Heart left ventricle (tissue), 16 donors: Measurements from ENCODE around the gene C9orf78. TPM values are rescaled to one million over a fixed set of nuclear protein-coding genes. Genes with fewer than 3 reads are reported as not detected.
A peak's percentile ranks its signal among the peaks of the same experiment; 100 is the strongest.

Source experiments
- ATAC-seq, 4 donors: fragments of 200-7000 bp; cut with Tn5 transposase; one replicate each; pipeline ENCODE4 v1.9.1; 2020 to 2022; ENCODE audit warnings: moderate library complexity in 4 of 4, mild to moderate bottlenecking in 3 of 4, moderate number of reproducible peaks in 1 of 4
- DNase-seq, 5 donors: peaks; one replicate each; pipeline ENCODE4 v3.0.0-alpha.2; 2020
- H3K27ac ChIP-seq, 12 donors: fragments of 200-600 bp; sonication (generic) in 4 of 12; one replicate each; pipeline versions ENCODE4 v1.5.0 to v1.8.0; 2016 to 2022; ENCODE audit warnings: mild to moderate bottlenecking in 2 of 12
- H3K27me3 ChIP-seq, 9 donors: fragments of 200-600 bp; sonication (generic) in 2 of 9; one replicate each; pipeline versions ENCODE4 v1.5.1 to v1.8.0; 2016 to 2022; ENCODE audit warnings: mild to moderate bottlenecking in 3 of 9
- H3K36me3 ChIP-seq, 9 donors: fragments of 200-600 bp; sonication (generic) in 2 of 9; one replicate each; pipeline versions ENCODE4 v1.5.0 to v1.8.0; 2018 to 2022; ENCODE audit warnings: mild to moderate bottlenecking in 2 of 9
- H3K4me1 ChIP-seq, 12 donors: fragments of 200-600 bp; sonication (generic) in 4 of 12; one replicate each; pipeline versions ENCODE4 v1.5.0 to v1.8.0; 2016 to 2022; ENCODE audit warnings: mild to moderate bottlenecking in 3 of 12
- H3K4me3 ChIP-seq, 12 donors: fragments of 200-600 bp; sonication (generic) in 4 of 12; one replicate each; pipeline versions ENCODE4 v1.5.0 to v1.8.0; 2017 to 2022; ENCODE audit warnings: mild to moderate bottlenecking in 9 of 12, moderate library complexity in 4 of 12
- H3K9me3 ChIP-seq, 12 donors: fragments of 200-600 bp; sonication (generic) in 4 of 12; one replicate each; pipeline versions ENCODE4 v1.5.0 to v1.8.0; 2016 to 2022; ENCODE audit warnings: mild to moderate bottlenecking in 1 of 12
- CTCF ChIP-seq, 12 donors: fragments of 200-600 bp; sonication (generic) in 4 of 12; IDR thresholded peaks; one replicate each; pipeline versions ENCODE4 v1.5.0 to v1.8.0; 2018 to 2022; ENCODE audit warnings: antibody characterized with exemption in 12 of 12, mild to moderate bottlenecking in 5 of 12
- POLR2A ChIP-seq, 2 donors: fragments of 450-650 bp; IDR thresholded peaks; one replicate each; pipeline ENCODE4 v1.6.1; 2017; ENCODE audit warnings: antibody characterized with exemption in 2 of 2, mild to moderate bottlenecking in 2 of 2, moderate library complexity in 2 of 2
- WGBS, 4 donors: extraction: QIAGEN DNeasy Blood & Tissue Kit in 2 of 4; methylation state at CpG; one replicate each; pipeline versions ENCODE4 v1.1.5 to v1.1.7; 2013 to 2018; 5-methylcytosine and 5-hydroxymethylcytosine counted together
- intact Hi-C, 10 donors: fragments of 100-400 bp; cut with DNase I; formaldehyde crosslinking; loops; one replicate each; pipeline versions ENCODE4 v1.11.1 to v1.14.2; 2022
- polyA plus RNA-seq, 2 donors: library from polyadenylated mRNA; stranded (reverse); fragments of 200-250 nt; gene quantifications; one replicate each; pipeline ENCODE4 v1.2.3, GENCODE V29; 2013
- total RNA-seq, 9 donors: library from RNA; depleted of rRNA in 2 of 9; stranded (reverse); fragments of >200 nt in 2 of 9; fragmentation: NEBNext Ultra II Directional in 3 of 9; extraction: Animal tissue kit (Norgen Biotek cat#: 25700) in 3 of 9; gene quantifications; one replicate each; pipeline versions ENCODE4 v1.1.0 to v1.2.4, GENCODE V29; 2016 to 2023
- donor health status: ischemic (EF 13 %, LVEDD 7.1; RV severe dilation, severe dysfunction).
- donor health status: healthy with polysubstance abuse.
- donor health status: DM: no; HTN: yes; CAD: no.
- donor health status: DM: no; HTN: no; CAD: no.
- donor health status: ischemic (EF 25% LVEDD 6.9; RV normal size, moderate dysfunction).
- donor health status: ischemic (EF 25% LVEDD 5.7; RV mildly dilated, moderate dysfunction).
- donor health status: healthy.
- donor health status: DM: yes; HTN: yes; CAD: no.
- donor health status: ischemic (EF 35%, LVEDD 5.7; RV mildly dilated, moderate dysfunction).
- donor health status: nonischemic (EF 11% LVEDD 7.7; RV severe dilation, severe dysfunction).
- donor health status: DM: yes; HTN: yes; CAD: no.
- donor health status: PGD.
- donor health status: ischemic (EF 29% LVEDD 5.4; RV normal size, mild dysfunction).
- donor health status: nonischemic (EF 23%, LVEDD 6.1; RV moderate dilation, normal function).

Gene C9orf78
- total and polyA plus RNA-seq, 11 donors: 28.4 to 69.2 (median 33.2) TPM

GRCh38 chr9:129864991-129865647 is 30.0 kb upstream of the C9orf78 start:
- Histone ChIP-seq H3K36me3 (peaks cover 0 to 81% (median 56%) of the 10 kb centered on the region in 9 donors), H3K9me3 (no peaks in the 10 kb centered on the region), H3K27ac (no peak overlapping the region), H3K4me3 (no peak overlapping the region), H3K4me1 (peaks cover 0 to 31% (median 0%) of the 10 kb centered on the region in 12 donors), H3K27me3 (no peaks in the 10 kb centered on the region)
- intact Hi-C loops: no loop called here
- TF ChIP-seq CTCF (IDR thresholded peaks at IDR 0.05) (no peak), POLR2A (IDR thresholded peaks at IDR 0.05) (no peak)
- ATAC-seq (no peak), DNase-seq (no peak)
- 55 to 74% (median 64%) methylated on average over 7 to 11 of the region's 11 CpGs for WGBS, 4 donors

- peak overlapping the region in 1 of 12 donors; percentile 42 for H3K27ac ChIP-seq
- no peak overlapping the region for H3K4me3 ChIP-seq
- peak in 1 of 5 donors; percentile 64 for DNase-seq
- 61 to 72% (median 67%) methylated on average over 12 to 14 of the region's 14 CpGs for WGBS, 4 donors
- H3K27me3 ChIP-seq: no peaks in the 10 kb centered on the region
- peaks cover 0 to 83% (median 55%) of the 10 kb centered on the region in 9 donors for H3K36me3 ChIP-seq
- ATAC-seq: peak in 1 of 4 donors; percentile 32
- no peaks in the 10 kb centered on the region for H3K9me3 ChIP-seq
- intact Hi-C loops: no loop called here
- peaks cover 0 to 31% (median 0%) of the 10 kb centered on the region in 12 donors for H3K4me1 ChIP-seq
- TF ChIP-seq CTCF (IDR thresholded peaks at IDR 0.05) (no peak), POLR2A (IDR thresholded peaks at IDR 0.05) (no peak)
Observed at GRCh38 chr9:129863059-129863690, 28.1 kb upstream of the C9orf78 start.

GRCh38 chr9:129861447-129861827 is 26.4 kb upstream of the C9orf78 start:
- ATAC-seq: no peak
- no peak for DNase-seq
- H3K4me1 ChIP-seq: peaks cover 0 to 18% (median 0%) of the 10 kb centered on the region in 12 donors
- 84 to 97% (median 88%) methylated on average over 10 to 12 of the region's 12 CpGs for WGBS, 4 donors
- H3K27ac ChIP-seq: no peak overlapping the region
- intact Hi-C loops: no loop called here
- H3K36me3 ChIP-seq: peaks cover 0 to 88% (median 68%) of the 10 kb centered on the region in 9 donors
- no peaks in the 10 kb centered on the region for H3K27me3 ChIP-seq
- no peak overlapping the region for H3K4me3 ChIP-seq
- H3K9me3 ChIP-seq: no peaks in the 10 kb centered on the region
- TF ChIP-seq CTCF (IDR thresholded peaks at IDR 0.05) (no peak), POLR2A (IDR thresholded peaks at IDR 0.05) (no peak)

- no peak for DNase-seq
- peaks cover 0 to 88% (median 70%) of the 10 kb centered on the region in 9 donors for H3K36me3 ChIP-seq
- WGBS, 4 donors: 74 to 84% (median 76%) methylated on average over 10 to 11 of the region's 11 CpGs
- H3K4me1 ChIP-seq: peaks cover 0 to 12% (median 0%) of the 10 kb centered on the region in 12 donors
- H3K27ac ChIP-seq: no peak overlapping the region
- no peak overlapping the region for H3K4me3 ChIP-seq
- TF ChIP-seq CTCF (IDR thresholded peaks at IDR 0.05): no peak
- no peak for TF ChIP-seq POLR2A (IDR thresholded peaks at IDR 0.05)
- no peaks in the 10 kb centered on the region for H3K9me3 ChIP-seq
- intact Hi-C loops: no loop called here
- no peaks in the 10 kb centered on the region for H3K27me3 ChIP-seq
- no peak for ATAC-seq
Observed at GRCh38 chr9:129860653-129861446, 25.8 kb upstream of the C9orf78 start.
